Left forelimb (tissue), 1 donor: ENCODE results near the gene SP3.
A peak's percentile ranks its signal among the peaks of the same experiment; 100 is the strongest.

ENCODE experiments used
- DNase-seq: peaks from one replicate; pipeline ENCODE4 v3.0.0-alpha.2; 2018; ENCODE audit warnings: low spot score

SP3 gene

GRCh38 chr2:173966274-173967098 lies 1.3 kb upstream of the SP3 start:
- no peak for DNase-seq

- peak; percentile 95 for DNase-seq
These were observed 405 bp downstream of the SP3 start for GRCh38 chr2:173964565-173965371.

- DNase-seq = peak; percentile 95
These were observed 1.2 kb downstream of the SP3 start for GRCh38 chr2:173963817-173964564.

GRCh38 chr2:173963323-173963816 lies 1.8 kb downstream of the SP3 start:
- DNase-seq = peak; percentile 86

- no peak for DNase-seq
These were observed 2.5 kb downstream of the SP3 start for GRCh38 chr2:173962583-173963110.

- no peak for DNase-seq
These were observed 3.1 kb downstream of the SP3 start for GRCh38 chr2:173962031-173962430.

GRCh38 chr2:173961346-173961705 lies 3.8 kb downstream of the SP3 start:
- no peak for DNase-seq

- DNase-seq = no peak
These were observed 5.3 kb downstream of the SP3 start for GRCh38 chr2:173959909-173960308.

GRCh38 chr2:173959358-173959884 lies 5.8 kb downstream of the SP3 start:
- DNase-seq = no peak

- no peak for DNase-seq
These were observed 6.9 kb downstream of the SP3 start for GRCh38 chr2:173958198-173958846.

GRCh38 chr2:173957517-173957916 lies 7.7 kb downstream of the SP3 start:
- DNase-seq = no peak

GRCh38 chr2:173956454-173956853 lies 8.7 kb downstream of the SP3 start:
- no peak for DNase-seq

GRCh38 chr2:173955867-173956266 lies 9.3 kb downstream of the SP3 start:
- DNase-seq = no peak

- no peak for DNase-seq
These were observed 10.2 kb downstream of the SP3 start for GRCh38 chr2:173955004-173955403.

- DNase-seq = no peak
These were observed 12.1 kb downstream of the SP3 start for GRCh38 chr2:173953047-173953424.

- no peak for DNase-seq
These were observed 12.7 kb downstream of the SP3 start for GRCh38 chr2:173952267-173953046.

GRCh38 chr2:173948842-173949241 lies 16.3 kb downstream of the SP3 start:
- DNase-seq = no peak

GRCh38 chr2:173948198-173948597 lies 17.0 kb downstream of the SP3 start:
- no peak for DNase-seq

GRCh38 chr2:173947131-173947530 lies 18.0 kb downstream of the SP3 start:
- DNase-seq = no peak

GRCh38 chr2:173943738-173944137 lies 21.4 kb downstream of the SP3 start:
- no peak for DNase-seq
